HG02970 (cell line): ENCODE results near the gene EXD2.
"Not testable (repeated sequence)": the region's sequence is repeated elsewhere in the genome, so short reads cannot be mapped to it uniquely, and the experiment has no call there.

Source experiments
- ATAC-seq: cut with Tn5 transposase; IDR thresholded peaks from one replicate; pipeline ENCODE4 v1.9.1; 2021; ENCODE audit warnings: mild to moderate bottlenecking, moderate library complexity, moderate number of reproducible peaks; ENCODE audit not compliant: unreplicated experiment, low FRiP score

The EXD2 gene

DNA sequence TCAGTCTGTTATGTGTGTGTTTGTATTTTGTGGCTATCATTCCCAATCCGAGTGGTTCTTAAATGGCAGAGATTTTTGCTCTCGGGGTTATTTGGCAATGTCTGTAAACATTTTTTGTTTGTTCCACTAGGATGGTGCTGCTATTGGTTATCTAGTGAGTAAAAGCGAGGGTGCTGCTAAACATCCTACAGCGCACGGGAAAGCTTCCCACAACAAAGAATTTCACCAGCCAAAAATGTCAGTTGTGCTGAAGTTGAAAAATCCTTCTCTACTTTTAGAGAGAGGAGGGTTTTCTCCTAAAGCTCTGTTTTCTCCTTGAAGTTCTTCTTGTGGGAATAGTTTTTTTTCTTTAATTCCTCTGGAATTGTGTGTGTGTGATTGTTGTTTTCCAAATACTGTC lies 2.4 kb downstream of the EXD2 start:
- ATAC-seq, result no peak

DNA sequence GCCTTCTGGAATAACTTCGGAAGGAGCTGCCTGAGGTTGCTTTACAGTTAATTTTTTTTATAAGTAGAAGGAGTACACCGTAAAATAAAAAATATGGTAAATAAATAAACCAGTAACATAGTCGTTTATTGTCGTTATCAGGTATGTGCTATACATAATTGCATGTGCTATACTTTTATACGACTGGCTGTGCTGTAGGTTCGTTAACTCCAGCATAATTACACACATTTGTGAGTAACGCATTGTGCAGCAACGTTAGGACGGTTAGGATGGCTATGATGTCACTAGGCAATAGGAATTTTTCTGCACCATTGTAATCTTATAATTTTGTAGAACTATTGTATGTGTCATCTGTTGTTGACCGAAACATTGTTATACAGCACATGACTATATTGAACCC lies 8.5 kb downstream of the EXD2 start:
- ATAC-seq, result no peak

DNA sequence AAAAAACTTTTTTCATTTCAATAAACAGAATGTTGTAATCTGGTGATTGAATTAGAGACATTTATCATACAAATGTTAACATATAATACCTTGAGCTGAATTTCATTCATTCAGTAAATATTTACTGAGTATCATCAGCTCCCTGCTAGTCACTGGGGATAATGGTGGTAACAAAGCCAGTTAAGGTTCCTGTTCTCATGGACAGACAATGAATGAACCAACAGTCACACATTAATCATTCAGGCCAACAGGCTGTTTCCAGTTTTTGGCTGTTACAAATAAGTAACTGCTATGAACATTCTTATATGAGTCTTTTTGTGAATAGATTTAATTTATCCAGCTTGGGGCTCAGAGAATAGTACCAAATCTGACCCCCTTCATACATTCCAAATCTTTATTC lies 13.5 kb downstream of the EXD2 start:
- ATAC-seq, result no peak

DNA sequence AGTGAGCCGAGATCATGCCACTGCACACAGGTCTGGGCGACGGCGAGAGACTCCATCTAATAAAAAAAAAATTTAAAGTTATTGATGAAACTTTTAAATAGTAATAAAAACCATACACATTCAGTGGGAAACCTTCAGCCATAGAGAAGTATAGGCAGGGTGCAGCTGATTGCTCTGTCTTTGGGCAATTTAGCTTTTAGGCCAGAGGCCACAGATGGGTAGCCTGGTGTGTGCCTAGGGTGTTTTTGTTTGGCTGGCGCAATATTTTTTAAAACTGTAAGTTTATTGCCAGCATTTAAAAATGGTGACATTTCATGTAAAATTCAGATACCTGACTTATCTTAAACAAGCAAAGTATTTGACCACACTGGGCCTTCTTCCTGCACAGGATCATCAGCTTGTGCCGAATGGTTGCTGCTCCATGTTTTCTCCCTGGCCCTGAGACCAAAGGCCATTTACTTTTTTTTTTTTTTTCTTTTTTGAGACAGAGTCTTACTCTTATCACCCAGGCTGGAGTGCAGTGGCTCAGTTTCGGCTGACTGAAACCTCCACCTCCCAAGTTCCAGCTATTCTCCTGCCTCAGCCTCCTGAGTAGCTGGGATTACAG lies 16.2 kb downstream of the EXD2 start:
- no peak for ATAC-seq

DNA sequence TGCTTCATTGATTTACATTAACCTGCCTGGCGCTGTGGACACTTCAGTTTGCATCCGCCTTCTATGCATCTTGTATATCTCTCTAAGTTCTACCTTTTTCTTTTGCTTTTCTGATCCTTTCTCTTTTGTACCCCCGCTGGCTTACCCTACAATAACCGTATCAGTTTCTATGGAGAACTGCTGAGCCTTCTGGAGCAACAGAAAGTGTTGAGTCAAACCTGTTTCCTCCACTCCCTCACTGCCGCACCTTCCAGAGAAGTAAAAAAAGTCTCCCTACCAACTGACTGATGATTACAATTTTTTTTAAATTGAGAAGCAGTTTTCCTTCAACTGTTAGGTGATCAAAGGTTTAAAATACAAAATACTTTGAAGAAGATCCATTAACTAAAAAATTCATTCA lies 17.4 kb downstream of the EXD2 start:
- no peak for ATAC-seq

DNA sequence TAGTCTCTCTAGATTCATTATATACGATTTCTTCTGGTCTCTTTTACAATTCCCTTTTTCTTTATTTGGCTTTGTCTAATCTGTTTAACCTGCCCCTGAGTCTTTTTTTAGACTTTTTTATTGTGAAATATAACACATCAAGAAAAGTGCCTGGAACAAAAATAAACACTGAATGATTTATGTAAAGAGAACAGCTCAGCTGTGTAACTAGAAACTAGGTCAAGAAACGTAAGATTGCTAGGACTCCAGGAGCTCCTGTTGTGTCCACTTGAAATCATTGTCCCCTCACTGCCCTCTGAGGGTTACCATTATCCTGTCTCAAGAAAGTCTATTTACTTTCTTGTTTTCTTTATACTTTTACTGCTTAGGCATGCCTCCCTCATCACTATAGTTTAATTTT lies 23.1 kb downstream of the EXD2 start:
- no peak for ATAC-seq

DNA sequence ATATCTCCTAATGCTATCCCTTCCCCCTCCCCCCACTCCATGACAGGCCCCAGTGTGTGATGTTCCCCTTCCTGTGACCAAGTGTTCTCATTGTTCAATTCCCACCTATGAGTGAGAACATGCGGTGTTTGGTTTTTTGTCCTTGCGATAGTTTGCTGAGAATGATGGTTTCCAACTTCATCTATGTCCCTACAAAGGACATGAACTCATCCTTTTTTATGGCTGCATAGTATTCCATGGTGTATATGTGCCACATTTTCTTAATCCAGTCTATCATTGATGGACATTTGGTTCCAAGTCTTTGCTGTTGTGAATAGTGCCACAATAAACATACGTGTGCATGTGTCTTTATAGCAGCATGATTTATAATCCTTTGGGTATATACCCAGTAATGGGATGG lies 26.4 kb downstream of the EXD2 start:
- not testable (repeated sequence) for ATAC-seq

DNA sequence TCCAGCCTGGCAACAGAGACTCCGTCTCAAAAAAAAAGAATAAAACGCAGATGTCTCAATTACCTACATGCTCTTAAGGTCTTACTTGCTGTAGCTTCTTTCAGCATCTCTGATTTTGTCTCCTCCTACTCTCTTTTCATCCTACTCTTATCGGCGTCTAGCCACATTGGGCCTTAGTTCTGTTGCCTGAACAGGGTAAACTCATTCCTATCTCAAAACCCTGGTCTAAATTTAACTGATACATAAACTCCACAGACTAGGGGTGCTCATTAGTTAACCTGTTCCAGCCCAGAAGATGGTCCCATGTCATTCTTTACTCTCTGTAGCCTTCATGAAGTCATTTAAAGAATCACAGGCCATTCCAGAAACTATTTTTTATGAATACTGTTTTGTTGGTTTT lies 33.6 kb downstream of the EXD2 start:
- no peak for ATAC-seq

DNA sequence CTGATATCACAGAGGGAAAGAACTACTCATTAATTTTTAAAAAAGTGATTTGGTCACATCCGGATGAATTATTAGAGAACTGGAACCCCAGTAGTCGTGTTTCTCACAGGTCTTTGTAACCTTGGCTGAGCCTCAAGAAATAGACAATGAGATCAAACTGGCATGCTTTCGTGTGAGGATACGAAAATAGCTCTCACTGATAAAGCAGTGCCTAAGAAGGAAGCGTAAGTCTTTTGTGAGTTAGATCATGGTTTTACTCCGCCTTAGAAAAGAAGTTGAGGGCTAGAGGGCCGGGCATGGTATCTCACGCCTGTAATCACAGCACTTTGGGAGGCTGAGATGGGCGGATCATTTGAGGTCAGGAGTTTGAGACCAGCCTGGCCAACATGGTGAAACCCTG lies 34.9 kb downstream of the EXD2 start:
- no peak for ATAC-seq

DNA sequence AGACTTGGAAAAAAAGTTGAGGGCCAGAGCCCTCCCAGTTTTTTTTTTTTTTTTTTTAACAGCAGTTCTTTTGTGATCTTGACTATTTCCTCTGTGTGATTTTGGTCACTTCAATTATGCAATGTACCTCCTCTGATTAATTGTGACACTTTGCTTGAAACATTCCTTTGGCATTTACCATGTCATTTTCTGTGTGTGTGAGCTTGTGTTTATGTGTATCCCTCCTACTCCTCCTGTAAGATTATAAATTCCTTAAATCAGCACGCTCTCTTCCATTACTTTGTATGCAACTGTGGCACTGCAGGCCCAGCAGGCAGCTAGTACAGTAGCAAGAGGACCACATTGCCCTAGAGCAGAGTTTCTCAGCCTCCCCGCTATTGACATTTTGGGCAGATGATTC lies 35.4 kb downstream of the EXD2 start:
- no peak for ATAC-seq

DNA sequence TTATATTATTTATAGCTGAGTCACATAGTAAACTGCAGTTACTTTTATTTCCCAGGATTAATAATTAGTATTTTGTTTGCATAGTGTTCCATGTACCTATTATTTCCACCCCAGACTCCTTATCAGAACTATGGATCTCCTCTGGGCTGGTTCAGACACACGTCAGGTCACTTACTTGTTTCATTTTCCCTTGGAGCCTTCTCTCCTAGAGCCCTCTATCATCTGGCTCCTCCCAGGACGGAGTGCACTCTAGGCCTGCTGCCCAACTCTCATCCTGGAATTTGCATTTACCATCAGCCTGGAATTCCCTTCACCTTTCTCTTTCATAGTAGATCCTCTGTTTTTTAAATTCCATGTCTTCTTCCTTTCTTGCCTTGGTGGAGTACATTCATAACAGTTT lies 40.2 kb downstream of the EXD2 start:
- no peak for ATAC-seq

DNA sequence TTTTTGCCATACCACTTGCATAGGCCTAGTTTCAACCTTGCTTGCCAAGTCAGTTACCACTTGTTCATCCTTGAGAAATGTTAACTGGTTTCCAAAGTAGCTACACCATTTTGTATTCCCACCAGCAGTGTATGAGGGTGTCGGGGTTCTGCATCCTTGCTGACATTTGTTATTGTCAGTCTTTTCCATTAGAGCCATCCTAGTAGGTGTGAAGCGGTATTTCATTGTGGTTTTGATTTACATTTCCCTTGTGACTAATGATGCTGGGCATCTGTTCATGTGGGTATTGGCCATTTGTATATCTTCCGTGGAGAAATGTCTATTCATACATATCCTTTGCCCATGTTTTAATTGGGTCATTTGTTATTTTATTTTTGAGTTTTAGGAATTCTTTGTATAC lies 41.1 kb downstream of the EXD2 start:
- ATAC-seq, result no peak

DNA sequence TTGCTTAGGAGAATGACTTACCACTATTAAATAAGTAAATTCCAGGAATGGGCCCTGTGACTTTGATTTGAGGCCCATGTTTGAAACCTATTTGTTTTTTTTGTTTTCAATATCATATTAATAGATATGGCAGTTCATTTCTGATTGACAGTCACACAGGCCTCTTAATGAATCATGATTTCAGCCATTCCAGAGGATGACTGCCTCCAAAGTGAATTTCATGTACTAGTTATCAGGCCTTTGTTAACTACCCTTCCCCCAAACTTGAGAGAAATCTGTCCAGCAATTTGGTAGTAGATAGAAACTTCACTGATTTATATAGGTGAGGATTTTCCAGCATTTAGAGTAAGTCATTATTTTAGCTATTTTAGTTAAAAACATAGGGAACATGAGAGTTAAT lies 42.8 kb downstream of the EXD2 start:
- ATAC-seq, result no peak

DNA sequence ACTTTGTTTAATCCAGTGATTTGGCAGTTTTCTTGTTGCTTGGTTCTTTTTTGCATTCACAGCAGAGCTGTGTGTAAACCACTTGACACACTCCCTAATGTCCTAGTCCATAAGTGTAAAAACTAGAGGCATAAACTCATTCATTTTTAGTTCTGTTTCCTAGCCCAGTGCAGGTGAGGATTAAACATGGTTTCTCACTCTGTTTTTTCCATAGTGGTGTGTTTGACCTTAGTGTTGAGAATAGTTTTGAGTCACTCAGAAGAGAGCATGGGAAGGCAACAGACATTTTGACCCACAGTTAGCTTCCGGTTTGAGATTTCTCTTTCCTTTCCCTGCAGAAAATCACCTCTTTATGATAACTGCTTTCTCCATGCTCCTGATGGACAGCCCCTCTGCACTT lies 44.4 kb downstream of the EXD2 start:
- ATAC-seq, result no peak

DNA sequence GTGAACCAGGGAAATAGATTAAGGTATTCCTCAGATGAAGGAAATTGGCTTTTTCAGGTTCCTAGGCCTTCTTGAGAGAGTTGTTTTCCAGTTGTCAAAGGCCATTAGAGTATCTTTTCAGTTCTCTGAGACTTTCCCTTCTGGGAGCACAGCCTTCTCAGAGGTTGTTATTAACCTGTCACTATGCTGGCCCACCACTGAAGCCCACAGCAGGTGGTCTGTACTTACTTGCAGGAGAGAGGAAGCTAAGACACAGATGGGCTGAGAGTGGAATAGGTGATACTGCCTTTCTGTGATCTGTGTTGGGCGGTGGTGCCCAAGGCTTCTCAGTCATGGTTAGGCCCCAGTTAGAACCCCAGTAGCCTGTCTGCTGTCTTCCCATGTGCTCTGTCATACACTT lies 45.8 kb downstream of the EXD2 start:
- ATAC-seq, result no peak

DNA sequence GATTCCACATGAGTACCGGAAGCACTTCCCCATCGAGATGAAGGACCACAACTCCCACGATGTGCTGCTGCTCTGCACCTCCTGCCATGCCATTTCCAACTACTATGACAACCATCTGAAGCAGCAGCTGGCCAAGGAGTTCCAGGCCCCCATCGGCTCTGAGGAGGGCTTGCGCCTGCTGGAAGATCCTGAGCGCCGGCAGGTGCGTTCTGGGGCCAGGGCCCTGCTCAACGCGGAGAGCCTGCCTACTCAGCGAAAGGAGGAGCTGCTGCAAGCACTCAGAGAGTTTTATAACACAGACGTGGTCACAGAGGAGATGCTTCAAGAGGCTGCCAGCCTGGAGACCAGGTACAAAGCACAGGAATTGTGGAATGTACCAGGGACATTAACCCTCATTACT lies 46.3 kb downstream of the EXD2 start:
- no peak for ATAC-seq

DNA sequence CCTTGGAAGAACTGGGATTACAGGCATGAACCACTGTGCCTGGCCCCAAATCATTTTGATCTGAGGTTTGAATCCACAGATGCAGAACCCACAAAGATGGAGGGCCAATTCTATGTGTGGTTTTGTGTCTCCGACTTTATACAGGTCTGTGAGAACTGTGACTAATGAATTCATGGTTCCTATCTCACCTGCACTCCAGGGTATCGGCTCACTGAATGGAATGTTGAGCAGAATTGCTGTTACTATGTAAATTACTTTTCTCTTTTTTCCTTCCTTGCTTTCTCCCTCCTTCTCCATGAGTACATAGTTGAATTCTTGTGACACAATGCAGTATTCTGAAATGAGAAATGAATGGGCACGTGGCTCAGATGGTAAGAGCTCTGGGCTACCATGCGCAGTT lies 47.6 kb downstream of the EXD2 start:
- ATAC-seq, result no peak

DNA sequence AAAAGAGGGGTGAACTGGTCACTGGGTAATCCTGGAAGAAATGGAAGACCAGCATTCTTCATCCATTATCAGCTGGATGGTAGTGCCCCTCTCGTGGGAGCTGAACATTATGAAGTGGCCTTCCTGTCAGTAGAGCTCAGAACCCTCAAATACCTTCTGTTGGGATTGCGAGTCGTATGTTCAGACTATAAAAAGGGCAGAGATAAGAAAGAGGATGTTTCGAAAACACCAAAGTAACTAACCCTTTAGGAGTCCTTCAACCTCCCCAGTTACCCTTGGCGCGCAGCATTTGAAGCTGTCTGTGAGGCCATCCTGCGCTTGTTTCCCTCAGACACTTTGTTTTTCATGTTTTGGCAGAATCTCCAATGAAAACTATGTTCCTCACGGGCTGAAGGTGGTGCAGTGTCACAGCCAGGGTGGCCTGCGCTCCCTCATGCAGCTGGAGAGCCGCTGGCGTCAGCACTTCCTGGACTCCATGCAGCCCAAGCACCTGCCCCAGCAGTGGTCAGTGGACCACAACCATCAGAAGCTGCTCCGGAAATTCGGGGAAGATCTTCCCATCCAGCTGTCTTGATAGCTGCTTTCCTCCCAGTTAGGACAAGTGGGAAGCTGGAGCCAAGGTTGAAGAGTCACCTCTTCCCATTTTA lies 49.4 kb downstream of the EXD2 start:
- no peak for ATAC-seq

DNA sequence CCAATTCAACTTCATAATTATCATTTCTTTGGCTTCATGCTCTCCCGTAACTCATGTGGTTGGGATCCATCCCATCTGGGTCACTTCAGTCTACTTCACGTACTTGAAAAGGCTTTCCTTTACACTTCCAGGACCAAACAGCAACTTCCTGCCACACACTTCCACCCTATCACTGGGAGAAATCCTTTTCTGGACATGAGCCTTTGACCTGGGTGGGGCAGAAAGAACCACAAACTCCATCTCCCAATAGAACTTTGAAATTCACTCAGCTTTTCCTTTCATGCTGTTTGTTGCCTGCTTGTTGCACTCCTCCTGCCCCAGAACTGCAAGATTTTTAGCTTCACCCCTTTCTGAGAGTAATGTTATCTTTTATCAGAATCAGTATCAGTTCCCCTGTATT lies 50.3 kb downstream of the EXD2 start:
- no peak for ATAC-seq

DNA sequence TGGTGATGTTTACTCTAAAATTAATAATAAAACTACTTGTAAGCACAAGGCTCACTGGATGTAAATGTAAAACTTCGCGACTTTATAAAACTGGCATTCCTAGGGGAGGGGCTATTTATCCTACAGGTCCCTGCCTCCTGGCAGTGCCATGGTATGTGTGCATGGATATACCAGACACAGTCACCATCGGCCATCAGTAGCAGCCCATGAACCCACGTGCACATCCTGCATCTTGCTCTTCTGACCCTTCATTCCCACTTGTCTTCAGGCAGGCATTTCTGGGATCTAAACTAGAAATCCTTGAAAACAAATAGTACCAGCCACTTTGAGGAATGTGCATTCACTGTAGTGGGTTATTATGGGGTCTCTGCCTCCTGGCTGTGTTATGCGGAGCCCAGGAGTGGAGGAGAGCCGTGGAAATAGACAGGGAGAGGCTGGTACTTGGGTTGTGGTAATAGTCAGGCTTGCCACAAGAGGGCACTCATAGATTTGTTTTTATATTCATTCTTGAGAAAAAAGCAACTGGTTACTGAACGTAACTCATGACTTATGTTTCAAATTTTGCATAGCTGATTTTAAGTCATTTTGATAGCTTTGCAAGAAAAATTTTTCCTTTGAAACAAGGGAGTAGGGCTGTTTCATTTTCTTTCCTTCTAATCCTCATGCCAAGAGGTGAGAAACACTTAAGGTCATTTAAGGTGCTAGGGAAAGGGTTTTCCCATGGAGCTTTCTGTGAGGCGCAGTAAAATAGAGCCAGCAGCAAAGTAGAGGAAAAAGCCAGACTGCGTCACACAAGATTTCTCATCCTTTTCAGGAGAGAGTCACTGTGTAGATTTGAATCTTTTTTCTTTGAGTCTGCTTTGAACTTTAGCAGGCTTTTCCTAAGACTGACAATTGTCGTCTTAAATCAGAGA lies 51.3 kb downstream of the EXD2 start:
- ATAC-seq, result no peak

DNA sequence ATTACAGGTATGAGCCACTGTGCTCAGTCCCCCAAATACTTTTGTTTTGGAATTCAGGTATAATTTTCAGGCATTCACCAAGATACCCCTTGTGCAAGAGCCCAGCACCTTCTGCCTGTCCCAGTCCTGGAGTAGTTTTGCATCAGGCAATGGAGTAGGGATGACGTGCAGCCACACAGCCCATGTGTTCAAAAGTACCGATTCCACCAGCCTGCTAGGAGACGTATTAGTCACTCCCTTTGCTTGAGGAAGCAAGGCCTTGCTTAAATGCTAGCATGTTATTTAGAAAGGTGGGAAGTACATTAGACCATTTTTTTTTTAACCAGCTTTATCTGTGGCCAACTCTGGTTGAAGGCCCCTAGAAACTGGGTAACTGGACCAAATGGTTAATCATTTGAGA lies 53.6 kb downstream of the EXD2 start:
- no peak for ATAC-seq

DNA sequence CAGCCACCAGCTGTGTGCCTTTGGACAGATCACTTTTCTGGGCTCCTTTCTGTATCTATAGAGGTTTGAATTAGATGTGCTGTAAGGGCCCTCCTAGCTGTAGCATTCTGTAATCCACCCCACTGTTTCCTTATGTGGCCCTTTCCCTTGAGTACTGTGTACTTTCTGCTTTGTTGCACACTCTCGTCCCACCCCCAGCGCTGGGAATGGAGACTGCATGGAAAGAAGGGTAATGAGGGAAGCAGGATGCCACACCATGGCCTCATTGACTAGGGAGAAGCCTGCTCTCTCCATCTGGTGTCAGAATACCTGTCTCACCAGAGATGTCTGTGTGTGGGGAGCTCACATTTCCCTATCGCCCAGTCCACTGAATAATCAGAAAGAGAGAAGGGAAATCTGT lies 55.0 kb downstream of the EXD2 start:
- ATAC-seq, result no peak
